Ishikawa (cell line): ENCODE results near the gene ZNF414.

Experiments
- CEBPB ChIP-seq: IDR thresholded peaks from 2 replicates; pipeline ENCODE4 v1.6.1; 2012
- CREB1 ChIP-seq: IDR thresholded peaks from 2 replicates; pipeline ENCODE4 v1.6.1; 2012; ENCODE audit warnings: low read depth
- EGR1 ChIP-seq: IDR thresholded peaks from 2 replicates; pipeline ENCODE4 v1.6.1; 2012
- EP300 ChIP-seq: IDR thresholded peaks from 2 replicates; pipeline ENCODE4 v1.6.1; 2012; ENCODE audit warnings: borderline replicate concordance
- FOXM1 ChIP-seq: IDR thresholded peaks from 2 replicates; pipeline ENCODE4 v1.6.1; 2012; ENCODE audit warnings: low read depth, borderline replicate concordance
- RAD21 ChIP-seq: IDR thresholded peaks from 2 replicates; pipeline ENCODE4 v1.6.1; 2012; ENCODE audit warnings: low read depth
- TAF1 ChIP-seq: IDR thresholded peaks from 2 replicates; pipeline ENCODE4 v1.6.1; 2012; ENCODE audit warnings: low read depth, mild to moderate bottlenecking
- TEAD4 ChIP-seq: IDR thresholded peaks from 2 replicates; pipeline ENCODE4 v1.6.1; 2012
- YY1 ChIP-seq: IDR thresholded peaks from 2 replicates; pipeline ENCODE4 v1.6.1; 2012; ENCODE audit warnings: low read depth
- ZBTB7A ChIP-seq: IDR thresholded peaks from 2 replicates; pipeline ENCODE4 v1.6.1; 2012; ENCODE audit warnings: low read depth
- TF ChIP-seq, protein P1 (sequence below): IDR thresholded peaks from 2 replicates; pipeline ENCODE4 v1.6.1; 2012; ENCODE audit warnings: low read depth, mild to moderate bottlenecking
- TF ChIP-seq, protein P2 (sequence below): IDR thresholded peaks from 2 replicates; pipeline ENCODE4 v1.6.1; 2012
- TF ChIP-seq, protein P3 (sequence below): IDR thresholded peaks from 2 replicates; pipeline ENCODE4 v1.6.1; 2012

DNA sequence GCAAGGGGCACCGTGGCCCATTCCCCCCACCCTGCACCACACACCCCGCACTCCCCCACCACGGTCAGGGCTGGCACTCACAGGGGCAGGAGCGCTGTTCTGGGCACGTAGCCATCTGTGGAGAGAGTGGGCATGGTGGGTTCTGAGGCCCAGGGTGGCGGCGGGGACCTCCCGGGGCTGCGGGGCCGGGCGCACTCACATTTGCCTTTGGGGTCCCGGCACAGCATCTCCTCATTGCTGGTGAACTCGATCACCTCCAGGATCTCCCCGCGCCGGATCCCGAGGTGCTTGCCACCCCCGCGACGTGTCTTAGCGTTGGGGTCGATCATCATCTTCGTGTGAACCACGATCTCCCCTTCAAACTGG lies 23.6 kb downstream of the ZNF414 start:
- TF ChIP-seq EP300 (no peak), YY1 (no peak), EGR1 (no peak), TAF1 (no peak), CREB1 (no peak), CEBPB (no peak), ZBTB7A (no peak), FOXM1 (no peak), RAD21 (no peak), TEAD4 (no peak)
- TF ChIP-seq, protein P1, sequence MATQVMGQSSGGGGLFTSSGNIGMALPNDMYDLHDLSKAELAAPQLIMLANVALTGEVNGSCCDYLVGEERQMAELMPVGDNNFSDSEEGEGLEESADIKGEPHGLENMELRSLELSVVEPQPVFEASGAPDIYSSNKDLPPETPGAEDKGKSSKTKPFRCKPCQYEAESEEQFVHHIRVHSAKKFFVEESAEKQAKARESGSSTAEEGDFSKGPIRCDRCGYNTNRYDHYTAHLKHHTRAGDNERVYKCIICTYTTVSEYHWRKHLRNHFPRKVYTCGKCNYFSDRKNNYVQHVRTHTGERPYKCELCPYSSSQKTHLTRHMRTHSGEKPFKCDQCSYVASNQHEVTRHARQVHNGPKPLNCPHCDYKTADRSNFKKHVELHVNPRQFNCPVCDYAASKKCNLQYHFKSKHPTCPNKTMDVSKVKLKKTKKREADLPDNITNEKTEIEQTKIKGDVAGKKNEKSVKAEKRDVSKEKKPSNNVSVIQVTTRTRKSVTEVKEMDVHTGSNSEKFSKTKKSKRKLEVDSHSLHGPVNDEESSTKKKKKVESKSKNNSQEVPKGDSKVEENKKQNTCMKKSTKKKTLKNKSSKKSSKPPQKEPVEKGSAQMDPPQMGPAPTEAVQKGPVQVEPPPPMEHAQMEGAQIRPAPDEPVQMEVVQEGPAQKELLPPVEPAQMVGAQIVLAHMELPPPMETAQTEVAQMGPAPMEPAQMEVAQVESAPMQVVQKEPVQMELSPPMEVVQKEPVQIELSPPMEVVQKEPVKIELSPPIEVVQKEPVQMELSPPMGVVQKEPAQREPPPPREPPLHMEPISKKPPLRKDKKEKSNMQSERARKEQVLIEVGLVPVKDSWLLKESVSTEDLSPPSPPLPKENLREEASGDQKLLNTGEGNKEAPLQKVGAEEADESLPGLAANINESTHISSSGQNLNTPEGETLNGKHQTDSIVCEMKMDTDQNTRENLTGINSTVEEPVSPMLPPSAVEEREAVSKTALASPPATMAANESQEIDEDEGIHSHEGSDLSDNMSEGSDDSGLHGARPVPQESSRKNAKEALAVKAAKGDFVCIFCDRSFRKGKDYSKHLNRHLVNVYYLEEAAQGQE: no peak
- TF ChIP-seq, protein P2, sequence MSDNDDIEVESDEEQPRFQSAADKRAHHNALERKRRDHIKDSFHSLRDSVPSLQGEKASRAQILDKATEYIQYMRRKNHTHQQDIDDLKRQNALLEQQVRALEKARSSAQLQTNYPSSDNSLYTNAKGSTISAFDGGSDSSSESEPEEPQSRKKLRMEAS: no peak
- TF ChIP-seq, protein P3, sequence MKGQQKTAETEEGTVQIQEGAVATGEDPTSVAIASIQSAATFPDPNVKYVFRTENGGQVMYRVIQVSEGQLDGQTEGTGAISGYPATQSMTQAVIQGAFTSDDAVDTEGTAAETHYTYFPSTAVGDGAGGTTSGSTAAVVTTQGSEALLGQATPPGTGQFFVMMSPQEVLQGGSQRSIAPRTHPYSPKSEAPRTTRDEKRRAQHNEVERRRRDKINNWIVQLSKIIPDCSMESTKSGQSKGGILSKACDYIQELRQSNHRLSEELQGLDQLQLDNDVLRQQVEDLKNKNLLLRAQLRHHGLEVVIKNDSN: no peak
